ENCODE results near the gene GLRA2.

GRCh38 chrX:14501327-14501726 lies 28.0 kb upstream of the GLRA2 start:
- TF ChIP-seq, protein P1, sequence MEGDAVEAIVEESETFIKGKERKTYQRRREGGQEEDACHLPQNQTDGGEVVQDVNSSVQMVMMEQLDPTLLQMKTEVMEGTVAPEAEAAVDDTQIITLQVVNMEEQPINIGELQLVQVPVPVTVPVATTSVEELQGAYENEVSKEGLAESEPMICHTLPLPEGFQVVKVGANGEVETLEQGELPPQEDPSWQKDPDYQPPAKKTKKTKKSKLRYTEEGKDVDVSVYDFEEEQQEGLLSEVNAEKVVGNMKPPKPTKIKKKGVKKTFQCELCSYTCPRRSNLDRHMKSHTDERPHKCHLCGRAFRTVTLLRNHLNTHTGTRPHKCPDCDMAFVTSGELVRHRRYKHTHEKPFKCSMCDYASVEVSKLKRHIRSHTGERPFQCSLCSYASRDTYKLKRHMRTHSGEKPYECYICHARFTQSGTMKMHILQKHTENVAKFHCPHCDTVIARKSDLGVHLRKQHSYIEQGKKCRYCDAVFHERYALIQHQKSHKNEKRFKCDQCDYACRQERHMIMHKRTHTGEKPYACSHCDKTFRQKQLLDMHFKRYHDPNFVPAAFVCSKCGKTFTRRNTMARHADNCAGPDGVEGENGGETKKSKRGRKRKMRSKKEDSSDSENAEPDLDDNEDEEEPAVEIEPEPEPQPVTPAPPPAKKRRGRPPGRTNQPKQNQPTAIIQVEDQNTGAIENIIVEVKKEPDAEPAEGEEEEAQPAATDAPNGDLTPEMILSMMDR (IDR thresholded peaks at IDR 0.05): no peak
- TF ChIP-seq POLR2AphosphoS5 (IDR thresholded peaks at IDR 0.05; ENCODE audit: low read depth, low read length): no peak

Measured in Panc1 (cell line).